SIG-M5 (cell line): ENCODE results near the gene MAL.
"Not testable (repeated sequence)": the region's sequence is repeated elsewhere in the genome, so short reads cannot be mapped to it uniquely, and the experiment has no call there.

ENCODE experiments used
- DNase-seq: peaks from one replicate; lab custom pipeline; 2025; lab: John Stamatoyannopoulos, UW

Gene MAL

GRCh38 chr2:95032868-95033603 lies 7.5 kb downstream of the MAL start:
- DNase-seq = no peak

DNA sequence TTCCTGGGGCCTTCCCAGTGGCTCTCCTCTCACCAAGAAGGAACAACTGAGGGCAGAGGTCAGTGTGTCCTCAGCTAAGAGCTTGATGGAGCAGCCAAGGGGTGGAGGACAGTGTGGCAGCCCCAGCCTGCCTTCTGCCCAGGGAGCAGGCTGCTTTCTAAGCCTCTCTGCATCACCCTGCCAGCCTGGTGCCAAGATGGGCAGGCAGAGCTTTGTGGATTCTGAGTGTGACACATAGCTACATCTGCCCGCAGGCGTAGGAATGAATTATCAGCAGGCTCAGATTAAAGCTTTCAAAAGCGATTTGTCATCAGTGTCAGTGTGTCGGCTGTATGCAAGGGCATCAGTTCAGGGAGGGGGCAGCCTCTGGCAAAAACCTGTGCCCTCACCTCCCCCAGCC lies 8.7 kb downstream of the MAL start:
- no peak for DNase-seq

GRCh38 chr2:95034818-95035217 lies 9.3 kb downstream of the MAL start:
- no peak for DNase-seq

- no peak for DNase-seq
These were observed 11.3 kb downstream of the MAL start for GRCh38 chr2:95036596-95037383.

- no peak for DNase-seq
These were observed 11.9 kb downstream of the MAL start for GRCh38 chr2:95037384-95037839.

GRCh38 chr2:95037841-95038585 lies 12.5 kb downstream of the MAL start:
- DNase-seq = not testable (repeated sequence)

DNA sequence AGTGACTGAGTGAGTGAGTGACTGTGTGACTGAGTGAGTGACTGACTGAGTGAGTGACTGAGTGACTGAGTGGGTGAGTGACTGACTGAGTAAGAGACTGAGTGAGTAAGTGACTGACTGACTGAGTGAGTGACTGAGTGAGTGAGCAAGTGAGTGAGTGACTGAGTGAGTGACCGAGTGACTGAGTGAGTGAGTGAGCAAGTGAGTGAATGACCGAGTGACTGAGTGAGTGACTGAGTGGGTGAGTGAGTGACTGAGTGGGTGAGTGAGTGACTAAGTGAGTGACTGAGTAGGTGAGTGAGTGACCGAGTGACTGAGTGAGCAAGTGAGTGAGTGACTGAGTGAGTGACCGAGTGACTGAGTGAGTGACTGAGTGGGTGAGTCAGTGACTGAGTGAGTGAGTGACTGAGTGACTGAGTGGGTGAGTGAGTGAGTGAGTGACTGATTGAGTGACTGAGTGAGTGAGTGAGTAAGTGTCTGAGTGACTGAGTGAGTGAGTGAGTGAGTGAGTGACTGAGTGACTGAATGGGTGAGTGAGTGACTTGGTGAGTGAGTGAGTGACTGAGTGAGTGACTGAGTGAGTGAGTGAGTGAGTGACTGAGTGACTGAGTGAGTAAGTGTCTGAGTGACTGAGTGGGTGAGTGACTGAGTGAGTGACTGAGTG lies 13.3 kb downstream of the MAL start:
- no peak for DNase-seq

GRCh38 chr2:95039363-95039762 lies 13.9 kb downstream of the MAL start:
- DNase-seq = no peak

- DNase-seq = no peak
These were observed 14.5 kb downstream of the MAL start for GRCh38 chr2:95039978-95040377.

GRCh38 chr2:95040426-95040825 lies 14.9 kb downstream of the MAL start:
- DNase-seq = no peak

DNA sequence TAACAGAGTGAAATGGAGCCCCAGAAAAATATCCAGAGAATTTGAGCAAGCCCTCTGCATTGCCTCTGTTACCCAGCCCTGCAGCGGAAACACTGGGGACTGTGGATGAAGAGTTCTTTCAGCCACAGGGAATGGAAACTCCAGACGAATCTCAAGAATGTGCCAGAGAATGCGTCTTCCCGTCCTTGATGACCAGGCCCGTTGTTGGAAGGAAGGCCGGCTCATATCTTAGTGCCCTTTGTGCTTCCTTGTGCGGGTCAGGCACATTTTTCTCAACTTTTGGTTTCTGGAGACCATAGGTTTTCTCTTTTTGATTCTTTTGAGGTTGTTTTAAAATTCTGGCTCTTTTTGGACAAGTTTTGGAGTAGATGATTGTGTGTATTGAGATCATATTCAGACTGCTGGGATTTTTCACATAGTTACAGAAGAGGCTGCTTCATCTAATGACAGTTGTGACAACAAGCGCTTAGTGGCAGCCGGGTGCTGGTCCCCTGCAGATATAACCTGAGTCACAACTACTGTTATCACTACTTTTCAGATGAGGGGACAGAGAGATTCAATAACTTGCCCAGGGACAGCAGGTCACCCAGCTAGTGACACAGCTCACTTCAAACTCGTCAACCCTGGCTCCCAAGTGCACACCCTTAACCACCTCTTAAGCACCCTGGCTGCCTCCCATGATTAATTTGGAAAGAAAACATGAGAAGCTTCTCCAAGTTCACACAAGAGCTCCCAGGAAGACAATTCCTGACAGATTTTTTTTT lies 15.7 kb downstream of the MAL start:
- no peak for DNase-seq

DNA sequence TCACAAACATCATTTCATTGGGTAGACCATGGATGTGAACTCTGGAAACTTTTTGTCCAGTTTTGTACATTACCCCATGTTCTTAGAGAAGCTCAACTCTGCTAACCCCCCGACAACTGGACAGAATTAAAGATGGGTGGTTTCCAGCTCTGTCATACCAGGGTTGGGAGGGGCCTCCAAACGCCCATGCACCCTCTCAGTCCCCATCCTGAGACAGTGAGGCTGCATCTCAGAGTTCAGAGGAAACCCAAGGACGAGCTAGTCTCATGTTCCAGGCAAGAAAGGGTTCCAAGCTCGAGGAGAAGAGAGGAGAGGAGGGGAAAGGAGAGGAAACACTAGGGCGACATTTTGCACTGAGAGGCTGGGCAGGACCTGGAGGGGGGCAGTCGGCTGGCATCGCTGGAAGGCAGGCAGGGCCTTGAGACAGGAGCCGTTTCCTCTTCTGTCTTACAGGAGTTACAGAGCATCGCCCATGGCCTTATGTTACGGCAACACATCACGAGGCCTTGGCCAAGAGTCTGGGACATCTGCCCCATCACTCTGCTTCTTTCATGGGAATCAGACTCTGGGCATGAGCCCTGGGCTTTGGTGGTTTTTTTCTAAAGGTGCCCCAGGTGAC lies 16.4 kb downstream of the MAL start:
- no peak for DNase-seq

GRCh38 chr2:95042472-95043271 lies 17.2 kb downstream of the MAL start:
- no peak for DNase-seq

DNA sequence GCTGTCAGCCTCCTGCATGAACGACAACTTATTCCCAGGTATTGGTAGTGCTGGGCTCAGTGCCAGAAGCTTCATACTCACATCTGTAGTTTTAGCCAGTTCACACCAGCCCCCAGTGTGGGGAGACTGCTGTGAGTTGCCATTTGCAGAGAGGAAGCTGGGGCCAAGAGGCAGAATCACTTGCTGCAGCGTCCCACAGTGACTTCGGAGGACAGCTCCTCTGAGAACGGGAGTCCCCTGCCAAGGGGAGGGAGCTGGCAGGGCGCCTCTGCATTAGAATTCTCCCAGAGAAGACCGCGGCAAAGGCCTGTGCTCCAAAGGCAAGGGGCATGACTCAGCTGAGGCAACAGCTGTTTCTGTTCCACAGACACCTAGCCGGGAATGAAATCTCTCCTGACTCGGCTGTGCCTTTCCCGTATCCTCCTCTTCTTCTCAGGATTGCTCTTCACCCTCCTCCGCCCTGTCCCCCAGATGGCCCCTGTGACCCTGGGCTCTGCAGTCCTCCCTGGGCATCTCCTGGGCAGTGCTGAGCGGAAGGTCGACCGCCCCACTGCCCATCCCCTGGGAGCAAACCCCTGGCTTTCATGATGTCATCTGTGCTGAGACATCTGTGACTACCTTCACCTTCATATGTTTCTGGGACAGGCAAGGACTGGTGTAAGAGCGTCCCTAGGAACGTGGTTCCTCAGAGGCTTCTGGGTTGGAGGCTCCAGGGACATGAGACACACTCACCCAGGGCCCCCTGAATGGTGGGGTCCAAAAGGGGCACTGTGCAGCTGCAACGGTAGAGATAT lies 18.0 kb downstream of the MAL start:
- no peak for DNase-seq

DNA sequence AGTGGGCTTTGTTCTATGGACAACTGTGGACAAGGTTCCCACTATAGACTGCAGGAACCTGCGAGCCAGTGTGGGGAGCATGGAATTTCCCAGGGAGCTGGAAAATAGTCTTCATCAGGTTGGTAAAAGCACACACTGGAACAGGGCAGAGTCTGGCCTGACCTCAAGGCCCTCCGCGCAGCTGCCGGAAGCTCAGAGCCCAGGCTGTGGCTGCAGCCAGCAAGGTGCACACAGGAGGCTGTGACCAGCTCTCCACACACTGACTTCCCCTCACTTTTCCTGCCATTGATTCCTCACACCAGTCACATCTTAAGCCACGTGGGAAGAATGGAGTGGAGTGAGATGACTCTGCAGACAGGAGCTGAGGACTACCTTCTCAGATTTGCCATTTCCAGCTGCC lies 19.1 kb downstream of the MAL start:
- no peak for DNase-seq

DNA sequence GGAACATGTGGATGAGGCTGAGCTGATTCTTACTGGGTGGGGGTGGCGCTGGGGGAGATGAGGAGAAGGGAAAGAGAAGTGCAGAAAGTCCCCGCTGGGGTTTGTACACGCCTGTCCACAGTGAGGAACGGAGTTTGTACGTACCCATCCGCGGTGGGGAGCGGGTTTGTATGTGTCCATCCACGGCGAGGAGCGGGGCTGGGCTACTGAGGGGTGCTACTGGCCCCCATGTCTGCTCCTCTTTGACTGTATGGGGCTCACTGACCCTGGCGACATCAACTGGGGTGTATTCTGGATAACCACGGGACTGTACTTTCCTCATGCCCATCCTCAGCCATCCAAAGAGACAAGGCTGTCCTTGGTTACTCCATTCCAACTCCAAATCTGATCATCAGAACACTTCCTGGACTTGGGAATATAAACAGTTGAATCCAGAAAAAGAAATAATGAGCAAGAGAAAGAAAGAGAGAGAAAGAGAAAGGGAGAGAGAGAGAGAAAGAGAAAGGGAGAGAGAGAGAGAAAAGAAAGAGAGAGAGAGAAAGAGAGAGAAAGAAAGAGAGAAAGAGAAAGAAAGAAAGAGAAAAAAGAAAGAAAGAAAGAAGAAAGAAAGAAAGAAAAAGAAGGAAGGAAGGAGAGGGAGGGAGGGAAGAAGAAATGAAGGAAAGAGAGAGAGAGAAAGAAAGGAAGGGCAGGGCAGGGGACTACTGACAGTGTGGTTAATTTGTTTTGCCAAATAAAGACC lies 21.0 kb downstream of the MAL start:
- DNase-seq = no peak

DNA sequence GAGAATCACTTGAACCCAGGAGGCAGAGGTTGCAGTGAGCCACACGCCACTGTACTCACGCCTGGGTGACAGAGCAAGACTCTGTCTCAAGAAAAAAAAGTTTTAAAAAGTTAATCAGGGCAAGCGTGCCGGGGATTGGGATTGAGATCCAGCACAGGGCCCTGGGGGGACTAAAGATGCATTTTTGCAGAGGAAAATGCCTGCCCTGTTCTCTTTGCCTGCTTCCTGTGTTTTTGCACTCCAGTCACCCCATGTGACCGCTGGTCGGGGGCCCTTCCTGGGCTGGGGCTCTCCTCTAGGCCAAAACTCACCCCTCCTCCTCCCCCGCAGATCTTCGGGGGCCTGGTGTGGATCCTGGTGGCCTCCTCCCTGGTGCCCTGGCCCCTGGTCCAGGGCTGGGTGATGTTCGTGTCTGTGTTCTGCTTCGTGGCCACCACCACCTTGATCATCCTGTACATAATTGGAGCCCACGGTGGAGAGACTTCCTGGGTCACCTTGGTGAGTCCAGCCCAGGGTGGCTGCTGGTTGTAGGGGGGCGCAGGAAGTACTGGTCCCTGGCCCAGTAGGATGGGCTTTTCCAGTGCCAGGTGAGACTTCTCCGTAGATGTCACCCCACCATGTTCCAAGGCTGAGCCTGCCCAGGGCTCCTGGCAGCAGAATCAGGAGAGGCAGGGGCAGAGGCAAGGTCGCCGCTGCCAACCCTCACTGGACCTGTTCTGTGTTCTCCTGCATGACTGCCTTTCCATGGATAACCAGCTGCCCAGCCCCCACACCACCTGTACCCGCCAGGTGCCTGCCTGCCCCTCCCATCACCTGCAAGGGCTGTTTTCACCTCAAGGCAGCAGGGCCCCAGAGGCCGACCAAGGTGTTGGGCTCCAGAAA lies 22.4 kb downstream of the MAL start:
- no peak for DNase-seq
